Fibroblast of lung (primary cell): Measurements from ENCODE around the gene B4GALT2.

Source experiments
- EZH2 ChIP-seq: IDR thresholded peaks from 2 replicates; pipeline ENCODE4 v1.5.1; 2012; ENCODE audit warnings: low read length, control low read depth, mild to moderate bottlenecking; ENCODE audit errors: missing control alignments
- TF ChIP-seq, protein P1 (sequence below), 2 donors: IDR thresholded peaks in 1 of 2; conservative IDR thresholded peaks in 1 of 2; 1 replicate in 1 of 2; 2 replicates in 1 of 2; pipeline ENCODE4 v1.5.1; 2011 to 2012; ENCODE audit warnings: low read length in 2 of 2, control low read depth in 1 of 2, inconsistent platforms in 1 of 2, low read depth in 1 of 2, mild to moderate bottlenecking in 1 of 2

DNA sequence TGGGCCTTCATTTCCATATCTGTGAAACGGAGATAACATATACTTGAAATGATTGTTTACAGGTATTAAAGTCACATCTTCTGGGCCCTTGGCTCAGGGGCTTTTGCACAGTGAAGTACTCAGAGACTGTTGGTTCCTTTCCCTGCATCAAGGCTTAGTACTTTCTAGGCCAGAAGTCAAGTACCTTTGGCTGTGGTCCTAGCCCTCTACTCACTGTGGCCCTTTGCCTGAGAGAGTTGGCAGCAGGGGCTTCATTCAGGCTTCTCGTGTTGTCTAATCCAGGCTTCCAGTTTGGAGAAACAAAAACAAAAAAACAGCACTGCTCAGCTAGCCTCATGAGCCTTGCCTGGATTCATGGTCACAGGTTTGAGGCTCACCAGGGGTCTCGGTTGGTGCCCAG, 17.3 kb upstream of the B4GALT2 start:
- TF ChIP-seq, protein P1, sequence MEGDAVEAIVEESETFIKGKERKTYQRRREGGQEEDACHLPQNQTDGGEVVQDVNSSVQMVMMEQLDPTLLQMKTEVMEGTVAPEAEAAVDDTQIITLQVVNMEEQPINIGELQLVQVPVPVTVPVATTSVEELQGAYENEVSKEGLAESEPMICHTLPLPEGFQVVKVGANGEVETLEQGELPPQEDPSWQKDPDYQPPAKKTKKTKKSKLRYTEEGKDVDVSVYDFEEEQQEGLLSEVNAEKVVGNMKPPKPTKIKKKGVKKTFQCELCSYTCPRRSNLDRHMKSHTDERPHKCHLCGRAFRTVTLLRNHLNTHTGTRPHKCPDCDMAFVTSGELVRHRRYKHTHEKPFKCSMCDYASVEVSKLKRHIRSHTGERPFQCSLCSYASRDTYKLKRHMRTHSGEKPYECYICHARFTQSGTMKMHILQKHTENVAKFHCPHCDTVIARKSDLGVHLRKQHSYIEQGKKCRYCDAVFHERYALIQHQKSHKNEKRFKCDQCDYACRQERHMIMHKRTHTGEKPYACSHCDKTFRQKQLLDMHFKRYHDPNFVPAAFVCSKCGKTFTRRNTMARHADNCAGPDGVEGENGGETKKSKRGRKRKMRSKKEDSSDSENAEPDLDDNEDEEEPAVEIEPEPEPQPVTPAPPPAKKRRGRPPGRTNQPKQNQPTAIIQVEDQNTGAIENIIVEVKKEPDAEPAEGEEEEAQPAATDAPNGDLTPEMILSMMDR (conservative IDR thresholded peaks at IDR 0.05 in 1 of 2, IDR thresholded peaks at IDR 0.05 in 1 of 2; ENCODE audit: low read depth in 1 of 2, low read length in 2 of 2), result no peak
- TF ChIP-seq EZH2, result no peak
